A549 (cell line): ENCODE results near the gene SLC37A1.

Experiments used
- CBX8 ChIP-seq: fragments of 200-600 bp; sonication (generic); IDR thresholded peaks from 2 replicates; pipeline ENCODE4 v1.6.1; 2016
- CTCF ChIP-seq: fragments of >200 bp; sonication (Bioruptor Twin); formaldehyde crosslinking; IDR thresholded peaks from 3 replicates; pipeline ENCODE4 v1.5.1; 2016
- FOXS1 ChIP-seq: fragments of 250-450 bp; sonication (Bioruptor Pico); IDR thresholded peaks from 2 replicates; pipeline ENCODE4 v1.5.0; 2020; ENCODE audit warnings: mild to moderate bottlenecking, moderate library complexity
- KDM1A ChIP-seq: fragments of 200-600 bp; sonication (generic); IDR thresholded peaks from 2 replicates; pipeline ENCODE4 v1.6.1; 2016; ENCODE audit warnings: low read depth, mild to moderate bottlenecking
- MAX ChIP-seq: IDR thresholded peaks from 2 replicates; pipeline ENCODE4 v1.6.1; 2012
- MYC ChIP-seq: IDR thresholded peaks from 2 replicates; pipeline ENCODE4 v1.6.1; 2012; ENCODE audit warnings: mild to moderate bottlenecking, inconsistent platforms, low read length, improper control_type of control experiment, borderline replicate concordance
- PHF8 ChIP-seq: fragments of 200-600 bp; sonication (generic); IDR thresholded peaks from 2 replicates; pipeline ENCODE4 v1.6.1; 2016; ENCODE audit warnings: low read depth, mild to moderate bottlenecking, antibody characterized with exemption, moderate library complexity, borderline replicate concordance
- REST ChIP-seq: fragments of 200-600 bp; sonication (generic); IDR thresholded peaks from 2 replicates; pipeline ENCODE4 v1.6.1; 2016; ENCODE audit warnings: antibody characterized with exemption, mild to moderate bottlenecking, moderate library complexity
- ZC3H11A ChIP-seq: fragments of 450-650 bp; IDR thresholded peaks from 2 replicates; pipeline ENCODE4 v1.6.1; 2014; ENCODE audit warnings: antibody characterized with exemption, mild to moderate bottlenecking

GRCh38 chr21:42594616-42595282 lies 81.1 kb downstream of the SLC37A1 start:
- TF ChIP-seq ZC3H11A: no peak
- no peak for TF ChIP-seq CTCF
- TF ChIP-seq KDM1A: no peak
- no peak for TF ChIP-seq PHF8
- no peak for TF ChIP-seq REST
- TF ChIP-seq MAX: no peak
- TF ChIP-seq FOXS1 (CRISPR knock-in tag): no peak
- no peak for TF ChIP-seq MYC
- TF ChIP-seq CBX8: no peak
